Upper lobe of right lung (tissue), 1 donor: ENCODE results near the gene ITGB6. TPM values are rescaled to one million over a fixed set of nuclear protein-coding genes. Genes with fewer than 3 reads are reported as not detected.

Experiments
- ATAC-seq: fragments of 200-7000 bp; cut with Tn5 transposase; one replicate; pipeline ENCODE4 v1.9.1; 2020; ENCODE audit warnings: mild to moderate bottlenecking, moderate library complexity
- DNase-seq: peaks from one replicate; pipeline ENCODE4 v3.0.0-alpha.2; 2020
- H3K27ac ChIP-seq: fragments of 200-600 bp; one replicate; pipeline ENCODE4 v1.8.0; 2022
- H3K27me3 ChIP-seq: fragments of 200-600 bp; one replicate; pipeline ENCODE4 v1.8.0; 2022; ENCODE audit warnings: mild to moderate bottlenecking
- H3K36me3 ChIP-seq: fragments of 200-600 bp; one replicate; pipeline ENCODE4 v1.8.0; 2022
- H3K4me1 ChIP-seq: fragments of 200-600 bp; one replicate; pipeline ENCODE4 v1.8.0; 2022
- H3K4me3 ChIP-seq: fragments of 200-600 bp; one replicate; pipeline ENCODE4 v1.8.0; 2022; ENCODE audit warnings: mild to moderate bottlenecking
- H3K9me3 ChIP-seq: fragments of 200-600 bp; one replicate; pipeline ENCODE4 v1.8.0; 2022
- intact Hi-C: fragments of 100-400 bp; cut with DNase I; formaldehyde crosslinking; loops from one replicate; pipeline ENCODE4 v1.11.0; 2022
- total RNA-seq: library from RNA; stranded (reverse); fragmentation: NEBNext Ultra II Directional; extraction: Animal tissue kit (Norgen Biotek cat#: 25700); gene quantifications from one replicate; pipeline ENCODE4 v1.2.1, GENCODE V29; 2021
- TF ChIP-seq, protein P1 (sequence below): fragments of 200-600 bp; IDR thresholded peaks from one replicate; pipeline ENCODE4 v1.8.0; 2022; ENCODE audit warnings: antibody characterized with exemption
- donor health status: DM: no; HTN: yes; CAD: no; lungs with severe emphysema.

Gene ITGB6
- total RNA-seq, 1 donor from 2014 or later: 109 TPM

GRCh38 chr2:160108646-160109045 is 91.4 kb downstream of the ITGB6 start:
- intact Hi-C loops: no loop called here
- no peak for DNase-seq
- H3K4me3 ChIP-seq: no peak overlapping the region
- peaks cover 6% of the 10 kb centered on the region for H3K36me3 ChIP-seq
- TF ChIP-seq, protein P1, sequence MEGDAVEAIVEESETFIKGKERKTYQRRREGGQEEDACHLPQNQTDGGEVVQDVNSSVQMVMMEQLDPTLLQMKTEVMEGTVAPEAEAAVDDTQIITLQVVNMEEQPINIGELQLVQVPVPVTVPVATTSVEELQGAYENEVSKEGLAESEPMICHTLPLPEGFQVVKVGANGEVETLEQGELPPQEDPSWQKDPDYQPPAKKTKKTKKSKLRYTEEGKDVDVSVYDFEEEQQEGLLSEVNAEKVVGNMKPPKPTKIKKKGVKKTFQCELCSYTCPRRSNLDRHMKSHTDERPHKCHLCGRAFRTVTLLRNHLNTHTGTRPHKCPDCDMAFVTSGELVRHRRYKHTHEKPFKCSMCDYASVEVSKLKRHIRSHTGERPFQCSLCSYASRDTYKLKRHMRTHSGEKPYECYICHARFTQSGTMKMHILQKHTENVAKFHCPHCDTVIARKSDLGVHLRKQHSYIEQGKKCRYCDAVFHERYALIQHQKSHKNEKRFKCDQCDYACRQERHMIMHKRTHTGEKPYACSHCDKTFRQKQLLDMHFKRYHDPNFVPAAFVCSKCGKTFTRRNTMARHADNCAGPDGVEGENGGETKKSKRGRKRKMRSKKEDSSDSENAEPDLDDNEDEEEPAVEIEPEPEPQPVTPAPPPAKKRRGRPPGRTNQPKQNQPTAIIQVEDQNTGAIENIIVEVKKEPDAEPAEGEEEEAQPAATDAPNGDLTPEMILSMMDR: no peak
- no peaks in the 10 kb centered on the region for H3K27me3 ChIP-seq
- no peaks in the 10 kb centered on the region for H3K9me3 ChIP-seq
- ATAC-seq: no peak
- no peak overlapping the region for H3K27ac ChIP-seq
- H3K4me1 ChIP-seq: no peaks in the 10 kb centered on the region

- TF ChIP-seq, protein P1: no peak
- H3K9me3 ChIP-seq: no peaks in the 10 kb centered on the region
- no peak for DNase-seq
- intact Hi-C loops: no loop called here
- H3K36me3 ChIP-seq: peaks cover 6% of the 10 kb centered on the region
- no peak overlapping the region for H3K4me3 ChIP-seq
- no peak for ATAC-seq
- no peaks in the 10 kb centered on the region for H3K4me1 ChIP-seq
- no peaks in the 10 kb centered on the region for H3K27me3 ChIP-seq
- no peak overlapping the region for H3K27ac ChIP-seq
Observed at GRCh38 chr2:160105366-160105765, 94.7 kb downstream of the ITGB6 start.

GRCh38 chr2:160104115-160104514 is 96.0 kb downstream of the ITGB6 start:
- Histone ChIP-seq H3K9me3 (no peaks in the 10 kb centered on the region), H3K27ac (no peak overlapping the region), H3K4me1 (no peaks in the 10 kb centered on the region), H3K4me3 (no peak overlapping the region), H3K36me3 (peaks cover 6% of the 10 kb centered on the region), H3K27me3 (no peaks in the 10 kb centered on the region)
- intact Hi-C loops: no loop called here
- TF ChIP-seq, protein P1: no peak
- ATAC-seq (no peak), DNase-seq (no peak)

GRCh38 chr2:160097326-160097725 is 102.7 kb downstream of the ITGB6 start:
- Histone ChIP-seq H3K27me3 (no peaks in the 10 kb centered on the region), H3K4me1 (no peaks in the 10 kb centered on the region), H3K9me3 (no peaks in the 10 kb centered on the region), H3K27ac (no peak overlapping the region), H3K36me3 (no peaks in the 10 kb centered on the region), H3K4me3 (no peak overlapping the region)
- TF ChIP-seq, protein P1: no peak
- intact Hi-C loops: no loop called here
- ATAC-seq (peak; percentile 60), DNase-seq (no peak)

DNA sequence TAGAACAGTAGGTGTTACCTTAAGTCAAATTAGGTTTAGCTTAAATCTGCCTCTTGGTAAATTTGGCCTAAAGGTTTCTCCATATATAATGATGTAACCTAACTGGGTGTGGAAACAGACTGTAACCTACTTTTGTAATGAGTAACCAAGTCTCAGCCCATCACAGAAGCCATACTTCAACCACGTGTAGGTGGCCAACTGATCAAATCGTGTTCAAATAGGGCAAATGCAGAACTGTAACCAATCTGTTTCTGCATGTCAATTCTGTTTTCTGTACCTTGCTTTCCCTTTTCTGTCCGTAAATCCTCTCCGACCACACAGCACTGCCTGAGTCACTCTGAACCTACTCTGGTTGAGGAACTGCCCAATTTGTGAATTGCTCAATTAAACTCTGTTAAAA is 103.7 kb downstream of the ITGB6 start:
- no peaks in the 10 kb centered on the region for H3K27me3 ChIP-seq
- TF ChIP-seq, protein P1: no peak
- no peaks in the 10 kb centered on the region for H3K4me1 ChIP-seq
- no peaks in the 10 kb centered on the region for H3K9me3 ChIP-seq
- no peak for DNase-seq
- no peak overlapping the region for H3K4me3 ChIP-seq
- H3K27ac ChIP-seq: no peak overlapping the region
- ATAC-seq: peak; percentile 85
- no peaks in the 10 kb centered on the region for H3K36me3 ChIP-seq
- intact Hi-C loops: no loop called here

DNA sequence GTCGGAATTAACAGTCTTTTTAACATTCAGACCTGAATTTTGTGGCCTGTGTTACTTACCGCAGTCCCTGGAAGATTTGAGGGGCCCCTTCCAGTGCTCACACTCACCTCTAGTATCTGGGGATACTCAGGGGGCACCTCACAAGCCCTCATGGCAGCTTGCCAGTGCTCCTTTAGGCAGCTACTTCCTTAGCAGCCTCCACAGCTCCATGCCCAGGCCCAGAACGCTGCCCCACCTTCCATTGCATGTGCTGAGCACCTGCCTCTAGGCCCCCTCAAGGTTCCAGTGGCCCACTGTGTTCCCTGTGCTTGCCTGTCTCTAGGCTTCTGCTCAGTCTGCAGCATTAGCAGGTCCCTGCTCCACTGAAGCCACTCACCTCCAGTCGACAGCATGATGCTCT is 107.6 kb downstream of the ITGB6 start:
- Histone ChIP-seq H3K36me3 (no peaks in the 10 kb centered on the region), H3K27ac (no peak overlapping the region), H3K4me1 (no peaks in the 10 kb centered on the region), H3K27me3 (no peaks in the 10 kb centered on the region), H3K4me3 (no peak overlapping the region), H3K9me3 (peaks cover 20% of the 10 kb centered on the region)
- TF ChIP-seq, protein P1: no peak
- ATAC-seq: no peak
- no peak for DNase-seq
- intact Hi-C loops: no loop called here
